Skeletal muscle satellite cell (primary cell): Measurements from ENCODE around the gene KCNIP3.
"Not testable (repeated sequence)": the region's sequence is repeated elsewhere in the genome, so short reads cannot be mapped to it uniquely, and the experiment has no call there.

Experiments used
- H3K27me3 ChIP-seq: 2 replicates; pipeline ENCODE4 v1.7.0; 2013; ENCODE audit warnings: low read length; ENCODE audit not compliant: control insufficient read depth, insufficient read depth
- H3K36me3 ChIP-seq: 2 replicates; pipeline ENCODE4 v1.7.0; 2013; ENCODE audit warnings: mild to moderate bottlenecking, control low read depth, low read length; ENCODE audit not compliant: insufficient read depth
- H3K4me1 ChIP-seq: 2 replicates; pipeline ENCODE4 v1.7.0; 2013; ENCODE audit warnings: low read length; ENCODE audit not compliant: control insufficient read depth, insufficient read depth
- H3K4me2 ChIP-seq: 2 replicates; pipeline ENCODE4 v1.7.0; 2013; ENCODE audit warnings: mild to moderate bottlenecking, low read length
- H3K4me3 ChIP-seq: 2 replicates; pipeline ENCODE4 v1.7.0; 2013; ENCODE audit warnings: low read length
- H3K9ac ChIP-seq: 2 replicates; pipeline ENCODE4 v1.7.0; 2013; ENCODE audit warnings: mild to moderate bottlenecking, low read depth, low read length, moderate library complexity
- H3K9me3 ChIP-seq: replicated peaks from 2 replicates; pipeline ENCODE4 v1.7.0; 2013; ENCODE audit warnings: mild to moderate bottlenecking, control low read depth, low read length

The KCNIP3 gene

DNA sequence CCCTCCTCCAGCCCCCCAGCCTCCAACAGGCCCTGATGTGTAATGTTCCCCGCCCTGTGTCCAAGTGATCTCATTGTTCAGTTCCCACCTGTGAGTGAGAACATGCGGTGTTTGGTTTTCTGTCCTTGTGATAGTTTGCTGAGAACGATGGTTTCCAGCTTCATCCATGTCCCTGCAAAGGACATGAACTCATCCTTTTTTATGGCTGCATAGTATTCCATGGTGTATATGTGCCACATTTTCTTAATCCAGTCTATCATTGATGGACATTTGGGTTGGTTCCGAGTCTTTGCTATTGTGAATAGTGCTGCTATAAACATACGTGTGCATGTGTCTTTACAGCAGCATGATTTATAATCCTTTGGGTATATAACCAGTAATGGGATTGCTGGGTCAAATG is 58.3 kb downstream of the KCNIP3 start:
- H3K9me3 ChIP-seq, H3K4me2 ChIP-seq, H3K4me3 ChIP-seq, H3K4me1 ChIP-seq, H3K9ac ChIP-seq, H3K36me3 ChIP-seq, H3K27me3 ChIP-seq: not testable (repeated sequence)

DNA sequence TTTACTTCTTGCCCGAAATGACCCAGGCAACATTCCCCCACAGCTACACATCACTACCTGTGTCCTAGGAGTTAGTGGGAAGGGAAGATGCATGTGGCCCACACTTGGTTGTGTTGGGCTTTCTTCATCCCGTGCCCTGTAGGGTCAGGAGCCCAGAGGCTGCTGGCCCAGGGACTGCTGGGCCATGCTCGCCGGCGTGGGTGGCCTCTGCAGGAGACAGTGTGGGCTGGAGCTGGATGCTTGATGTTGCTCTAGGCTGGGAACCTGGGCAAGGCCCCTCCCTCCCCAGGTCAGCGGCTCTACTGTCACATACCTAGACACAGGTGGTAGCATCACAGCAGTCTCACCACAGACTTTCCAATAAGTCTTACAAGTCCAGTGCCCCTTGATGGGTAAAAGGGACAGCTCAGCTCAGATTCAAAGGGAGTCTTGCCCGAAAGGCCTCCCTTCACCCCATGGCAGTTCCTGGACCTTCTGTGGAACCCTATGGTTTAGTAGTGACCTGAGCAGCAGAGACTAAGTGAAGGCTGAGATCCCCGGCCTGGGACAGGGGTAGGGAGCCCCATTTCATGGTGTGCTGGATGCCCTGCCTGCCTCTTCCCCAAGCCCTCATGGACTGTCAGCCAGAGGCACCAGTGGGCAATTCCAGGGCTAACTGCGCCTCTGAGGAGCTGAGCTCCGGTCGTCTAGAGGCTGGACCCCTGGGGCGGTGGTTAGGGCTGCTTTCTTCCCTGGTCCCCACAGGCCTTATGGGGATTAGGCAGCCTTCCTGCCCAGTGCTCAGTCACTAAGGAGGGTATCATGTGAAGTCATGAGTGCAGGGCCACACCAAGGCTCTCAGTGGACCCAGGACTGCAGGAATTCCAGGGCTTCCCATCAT is 59.9 kb downstream of the KCNIP3 start:
- no peak overlapping the region for H3K9ac ChIP-seq
- H3K9me3 ChIP-seq: peaks cover 3% of the 10 kb centered on the region
- no peak overlapping the region for H3K4me2 ChIP-seq
- no peaks in the 10 kb centered on the region for H3K27me3 ChIP-seq
- peaks cover 7% of the 10 kb centered on the region for H3K4me1 ChIP-seq
- H3K36me3 ChIP-seq: no peaks in the 10 kb centered on the region
- H3K4me3 ChIP-seq: no peak overlapping the region

DNA sequence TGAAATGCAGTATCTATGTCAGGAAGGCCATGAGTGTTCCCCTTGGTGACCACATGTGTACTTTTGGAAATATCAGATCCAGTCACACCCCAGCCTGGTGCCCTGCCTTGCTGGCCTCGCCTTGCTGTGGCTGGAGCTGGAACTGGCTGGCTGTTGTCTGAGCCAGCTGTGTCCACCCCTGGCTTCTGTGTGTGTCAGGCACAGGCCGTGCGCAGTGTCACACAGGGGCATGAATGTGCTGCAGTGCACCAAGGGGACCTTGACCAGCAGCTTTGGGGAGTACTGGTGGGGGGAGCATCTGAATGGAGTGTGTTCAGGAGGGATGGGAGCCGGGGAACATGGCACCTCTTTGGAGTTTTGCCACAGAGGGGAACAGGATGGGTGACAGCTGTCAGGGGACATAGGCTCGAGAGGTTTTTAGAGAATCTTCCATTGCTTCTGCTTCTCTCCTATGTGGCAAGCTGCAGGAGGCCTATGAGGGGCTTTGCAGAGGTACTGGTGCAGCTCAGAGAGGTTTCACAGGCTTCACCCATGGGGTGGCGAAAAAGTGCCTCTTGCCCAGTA is 60.7 kb downstream of the KCNIP3 start:
- Histone ChIP-seq H3K27me3 (no peaks in the 10 kb centered on the region), H3K4me1 (peaks cover 7% of the 10 kb centered on the region), H3K4me2 (no peak overlapping the region), H3K9me3 (peaks cover 3% of the 10 kb centered on the region), H3K4me3 (no peak overlapping the region), H3K36me3 (no peaks in the 10 kb centered on the region), H3K9ac (no peak overlapping the region)

DNA sequence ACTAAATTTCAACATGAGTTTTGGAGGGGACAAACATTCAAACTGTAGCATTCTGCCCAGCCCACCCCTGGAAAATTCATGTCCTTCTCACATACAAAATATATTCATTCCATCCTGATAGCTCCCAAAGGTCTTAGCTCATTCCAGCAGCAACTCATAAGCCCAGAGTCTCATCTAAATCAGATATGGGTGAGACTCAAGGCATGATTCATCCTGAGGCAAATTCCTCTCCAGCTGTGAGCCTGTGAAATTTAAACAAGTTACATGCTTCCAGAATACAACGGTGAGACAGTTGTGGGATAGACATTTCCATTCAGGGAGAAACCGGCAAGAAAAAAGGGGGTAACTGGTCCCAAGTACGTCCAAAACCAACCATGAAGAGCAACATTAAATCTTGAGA is 61.9 kb downstream of the KCNIP3 start:
- no peaks in the 10 kb centered on the region for H3K27me3 ChIP-seq
- H3K36me3 ChIP-seq: no peaks in the 10 kb centered on the region
- no peak overlapping the region for H3K9ac ChIP-seq
- no peak overlapping the region for H3K4me2 ChIP-seq
- no peak overlapping the region for H3K4me3 ChIP-seq
- peaks cover 3% of the 10 kb centered on the region for H3K9me3 ChIP-seq
- H3K4me1 ChIP-seq: peaks cover 7% of the 10 kb centered on the region

DNA sequence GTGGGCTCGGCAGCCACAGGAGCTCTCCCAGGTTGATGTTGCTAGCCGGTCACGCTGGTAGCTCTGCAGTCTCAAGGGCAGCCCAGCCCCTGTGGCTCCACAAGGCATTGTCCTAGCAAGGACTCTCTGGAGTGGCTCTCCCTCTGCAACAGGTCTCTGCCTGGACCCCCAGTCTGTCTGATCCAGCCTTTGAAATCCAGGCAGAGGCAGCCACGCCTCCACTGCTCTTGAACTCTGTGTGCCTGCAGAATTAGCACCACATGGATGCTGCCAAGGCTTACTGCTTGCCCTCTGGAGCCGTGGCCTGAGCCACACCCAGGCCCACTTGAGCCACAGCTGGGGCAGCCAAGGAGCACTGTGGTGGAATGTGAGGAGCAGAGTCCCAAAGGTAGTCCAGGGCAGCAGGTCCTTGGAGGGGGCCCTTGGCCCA is 62.4 kb downstream of the KCNIP3 start:
- H3K4me2 ChIP-seq: no peak overlapping the region
- H3K36me3 ChIP-seq: no peaks in the 10 kb centered on the region
- H3K27me3 ChIP-seq: no peaks in the 10 kb centered on the region
- H3K4me1 ChIP-seq: peaks cover 7% of the 10 kb centered on the region
- H3K9me3 ChIP-seq: peaks cover 3% of the 10 kb centered on the region
- H3K4me3 ChIP-seq: no peak overlapping the region
- H3K9ac ChIP-seq: no peak overlapping the region

DNA sequence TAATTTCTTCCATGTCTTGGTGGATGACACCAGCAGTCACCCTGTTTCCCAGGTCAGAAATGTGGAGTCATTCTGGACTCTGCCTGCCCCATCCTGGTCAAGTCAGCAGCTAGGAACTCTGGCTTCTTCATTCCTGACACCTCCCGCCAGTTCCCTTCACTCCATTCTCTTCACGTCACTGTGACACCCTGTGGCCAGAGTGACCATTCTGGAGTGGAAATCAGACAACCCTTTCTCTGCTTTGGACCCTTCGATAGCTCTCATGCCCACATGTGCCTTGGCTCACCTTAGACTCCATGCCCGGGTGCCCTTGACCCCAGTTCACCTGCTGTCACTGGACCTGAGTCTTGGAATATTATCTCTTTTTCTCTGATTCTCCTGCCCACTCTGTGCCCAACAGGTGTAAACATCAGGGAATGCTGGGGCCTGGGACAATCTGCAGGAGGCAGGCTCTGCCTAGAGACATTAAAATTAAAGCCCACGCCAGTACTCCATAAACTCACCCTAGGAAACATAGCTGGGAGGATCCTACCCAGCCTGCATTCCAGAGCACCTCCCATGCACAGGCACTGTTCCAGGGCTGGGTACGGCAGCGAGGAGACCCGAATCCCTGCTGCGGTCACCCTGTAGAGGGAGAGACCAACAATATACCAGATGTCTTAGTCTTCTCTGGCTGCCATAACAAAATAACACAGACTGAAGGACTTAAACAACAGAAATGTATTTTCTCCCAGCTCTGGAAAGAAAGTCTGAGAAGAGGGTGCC is 64.3 kb downstream of the KCNIP3 start:
- no peak overlapping the region for H3K9ac ChIP-seq
- H3K9me3 ChIP-seq: peaks cover 3% of the 10 kb centered on the region

DNA sequence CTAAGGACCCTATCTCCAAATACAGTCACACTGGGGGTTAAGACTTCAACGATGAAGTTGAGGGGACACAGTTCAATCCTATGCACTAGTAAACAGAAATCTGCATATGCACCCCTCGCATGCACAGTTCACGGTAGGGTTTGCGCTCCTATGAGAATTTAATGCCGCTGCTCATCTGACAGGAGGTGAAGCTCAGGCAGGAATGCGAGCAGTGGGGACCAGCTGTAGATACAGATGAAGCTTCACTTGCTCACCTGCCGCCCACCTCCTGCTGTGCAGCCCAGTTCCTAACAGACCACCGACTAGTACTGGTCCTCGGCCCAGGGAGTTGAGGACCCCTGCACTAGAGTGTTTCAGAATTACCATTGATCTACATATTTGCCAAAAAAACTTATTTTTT is 65.3 kb downstream of the KCNIP3 start:
- no peaks in the 10 kb centered on the region for H3K27me3 ChIP-seq
- H3K36me3 ChIP-seq: no peaks in the 10 kb centered on the region
- peaks cover 7% of the 10 kb centered on the region for H3K4me1 ChIP-seq
- H3K9ac ChIP-seq: no peak overlapping the region
- H3K4me2 ChIP-seq: no peak overlapping the region
- H3K4me3 ChIP-seq: no peak overlapping the region
- H3K9me3 ChIP-seq: no peaks in the 10 kb centered on the region

More for the DNA sequence above, 64.3 kb downstream of the KCNIP3 start:
- no peak overlapping the region for H3K4me3 ChIP-seq
- peaks cover 7% of the 10 kb centered on the region for H3K4me1 ChIP-seq
- H3K27me3 ChIP-seq: no peaks in the 10 kb centered on the region
- no peak overlapping the region for H3K4me2 ChIP-seq
- H3K36me3 ChIP-seq: no peaks in the 10 kb centered on the region

DNA sequence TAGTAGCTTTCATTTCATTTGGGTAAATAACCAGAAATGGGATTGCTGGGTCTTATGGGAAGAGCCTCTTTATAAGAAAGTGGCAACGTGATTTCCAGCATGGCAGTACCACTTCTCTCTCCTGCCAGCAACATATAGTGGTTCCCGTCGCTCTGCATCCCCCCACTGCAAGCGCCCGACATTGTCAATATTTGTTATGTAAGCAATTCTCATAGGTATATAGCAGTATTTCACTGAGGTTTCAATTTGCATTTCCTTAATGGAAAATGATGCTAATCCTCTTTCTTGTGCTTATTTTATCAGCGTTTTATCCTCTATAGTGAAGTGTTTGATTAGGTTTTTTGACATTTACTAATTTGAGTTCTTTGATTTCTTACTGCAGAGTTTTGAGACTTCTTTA is 69.4 kb downstream of the KCNIP3 start:
- H3K9ac ChIP-seq: no peak overlapping the region
- no peaks in the 10 kb centered on the region for H3K36me3 ChIP-seq
- H3K4me2 ChIP-seq: no peak overlapping the region
- H3K9me3 ChIP-seq: no peaks in the 10 kb centered on the region
- H3K4me3 ChIP-seq: no peak overlapping the region
- H3K27me3 ChIP-seq: no peaks in the 10 kb centered on the region
- no peaks in the 10 kb centered on the region for H3K4me1 ChIP-seq

DNA sequence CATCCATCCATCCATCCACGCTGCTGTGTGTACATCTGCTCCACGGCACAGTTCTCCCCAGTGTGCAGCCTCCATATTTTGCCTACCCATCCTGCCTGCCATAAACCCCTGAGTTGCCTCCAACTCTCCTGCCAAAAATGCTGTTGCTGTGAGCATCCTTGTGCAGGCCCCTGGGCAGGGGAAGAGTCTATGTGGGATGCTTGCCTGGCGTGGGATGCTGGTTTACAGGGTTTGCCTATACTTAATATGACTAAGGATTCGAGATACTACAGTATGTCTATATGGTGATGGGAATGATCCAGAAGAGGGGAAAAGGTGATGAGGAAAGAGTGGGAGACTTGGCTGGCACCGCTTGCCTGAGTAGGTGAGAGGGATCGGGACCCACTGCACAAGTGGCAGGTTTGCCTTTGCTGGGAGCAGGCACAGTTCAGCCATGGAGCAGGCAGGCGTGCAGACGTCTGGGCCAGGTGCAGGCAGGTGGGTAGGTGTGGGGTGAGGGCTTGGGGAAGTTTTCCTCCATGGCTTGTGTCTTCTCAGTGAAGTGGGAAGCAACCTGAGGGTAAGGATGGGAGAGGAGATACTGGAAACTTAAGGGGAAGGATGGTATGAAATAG is 75.2 kb downstream of the KCNIP3 start:
- Histone ChIP-seq H3K4me2 (no peak overlapping the region), H3K4me3 (no peak overlapping the region), H3K9ac (no peak overlapping the region), H3K4me1 (no peaks in the 10 kb centered on the region), H3K9me3 (no peaks in the 10 kb centered on the region), H3K27me3 (no peaks in the 10 kb centered on the region), H3K36me3 (no peaks in the 10 kb centered on the region)

DNA sequence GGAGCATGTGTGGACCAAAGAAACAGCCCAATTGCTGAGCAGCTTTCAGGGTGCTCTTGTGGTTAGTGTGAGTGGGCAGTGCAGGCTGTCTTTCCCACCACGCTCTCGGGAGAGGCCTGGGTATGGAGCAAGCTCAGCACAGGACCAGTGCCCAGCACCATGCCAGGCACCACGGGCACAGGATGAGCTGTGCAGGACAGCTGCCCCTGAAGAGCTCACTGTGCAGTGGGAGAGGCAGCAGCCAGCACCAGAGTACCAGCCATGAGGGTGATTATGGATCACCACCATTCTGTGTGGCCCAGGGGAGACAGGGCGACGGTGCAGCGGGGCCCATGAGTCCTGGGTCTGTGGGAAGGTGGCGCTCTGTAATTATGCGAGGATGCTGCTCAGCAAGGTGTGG is 75.7 kb downstream of the KCNIP3 start:
- Histone ChIP-seq H3K27me3 (no peaks in the 10 kb centered on the region), H3K4me3 (no peak overlapping the region), H3K4me1 (no peaks in the 10 kb centered on the region), H3K9me3 (no peaks in the 10 kb centered on the region), H3K36me3 (no peaks in the 10 kb centered on the region), H3K9ac (no peak overlapping the region), H3K4me2 (no peak overlapping the region)

DNA sequence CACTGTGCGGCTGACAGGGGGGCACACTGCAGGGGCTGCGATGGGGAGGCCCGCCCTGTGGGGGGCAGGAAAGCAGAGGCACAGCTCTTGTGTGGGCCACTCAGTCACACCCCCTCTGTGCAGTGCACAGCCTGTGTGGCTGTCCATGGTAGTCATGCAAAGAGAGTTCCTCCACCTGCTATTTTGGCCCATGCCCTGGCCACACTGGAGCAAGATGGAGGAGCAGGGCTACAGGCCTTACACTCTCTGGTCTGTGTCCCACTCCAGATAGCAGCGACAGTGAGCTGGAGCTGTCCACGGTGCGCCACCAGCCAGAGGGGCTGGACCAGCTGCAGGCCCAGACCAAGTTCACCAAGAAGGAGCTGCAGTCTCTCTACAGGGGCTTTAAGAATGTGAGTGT is 76.9 kb downstream of the KCNIP3 start:
- H3K36me3 ChIP-seq: no peaks in the 10 kb centered on the region
- no peaks in the 10 kb centered on the region for H3K9me3 ChIP-seq
- H3K4me1 ChIP-seq: no peaks in the 10 kb centered on the region
- H3K9ac ChIP-seq: no peak overlapping the region
- no peaks in the 10 kb centered on the region for H3K27me3 ChIP-seq
- H3K4me3 ChIP-seq: no peak overlapping the region
- no peak overlapping the region for H3K4me2 ChIP-seq
